Measurements from ENCODE around the gene C17orf67. TPM values are rescaled to one million over a fixed set of nuclear protein-coding genes. Genes with fewer than 3 reads are reported as not detected.

The C17orf67 gene
- total RNA-seq, 4 donors from 2014 or later, result 0.52 to 3.7 (median 1.0) TPM

DNA sequence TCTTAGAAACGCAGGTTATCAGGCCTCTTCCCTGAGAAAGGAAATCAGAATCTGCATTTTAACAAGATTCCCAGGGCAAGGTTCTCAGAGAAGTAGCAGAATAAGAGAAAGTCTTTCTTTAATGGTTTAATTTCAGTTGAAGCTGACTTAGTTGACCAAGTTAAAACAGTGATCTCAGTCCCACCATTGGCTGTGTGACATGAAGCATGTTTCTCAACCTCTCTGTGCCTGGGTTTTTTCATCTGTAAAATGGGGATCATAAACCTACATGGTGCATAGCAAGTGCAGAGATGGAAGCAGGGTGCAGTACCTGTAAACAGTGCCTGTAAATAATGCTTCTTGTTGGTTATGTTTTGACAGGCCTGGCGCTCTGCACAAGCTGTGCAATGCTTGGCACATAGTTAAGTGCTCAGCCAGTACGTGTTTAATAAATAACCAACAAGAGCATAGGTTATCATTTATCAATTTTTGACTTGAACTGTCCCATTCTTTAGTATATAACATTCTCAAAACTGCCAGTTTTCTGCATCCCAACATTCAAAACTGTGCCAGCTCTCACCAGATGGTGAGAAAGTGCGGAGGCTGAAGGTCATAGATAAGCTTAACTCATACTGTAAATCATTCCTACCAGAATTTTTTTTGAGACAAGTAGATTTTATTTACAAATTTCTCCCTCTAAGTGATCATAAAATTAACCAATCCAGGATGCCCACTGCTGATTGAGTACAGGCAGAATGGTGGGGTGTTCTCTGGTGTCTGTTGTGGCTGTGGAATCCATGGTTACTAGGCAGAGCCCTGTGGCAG, 6.9 kb downstream of the C17orf67 start:
- Histone ChIP-seq H3K27me3 (no peaks in the 10 kb centered on the region), H3K4me3 (no peak overlapping the region), H3K36me3 (no peaks in the 10 kb centered on the region), H3K4me1 (peaks cover under 1% of the 10 kb centered on the region), H3K27ac (no peak overlapping the region), H3K9me3 (no peaks in the 10 kb centered on the region)
- no peak for DNase-seq (ENCODE audit: low spot score in 2 of 2)
- 89% methylated on average over 4 of the region's 4 CpGs for WGBS
- TF ChIP-seq POLR2AphosphoS5 (IDR thresholded peaks at IDR 0.05), result no peak
- TF ChIP-seq, protein P1, sequence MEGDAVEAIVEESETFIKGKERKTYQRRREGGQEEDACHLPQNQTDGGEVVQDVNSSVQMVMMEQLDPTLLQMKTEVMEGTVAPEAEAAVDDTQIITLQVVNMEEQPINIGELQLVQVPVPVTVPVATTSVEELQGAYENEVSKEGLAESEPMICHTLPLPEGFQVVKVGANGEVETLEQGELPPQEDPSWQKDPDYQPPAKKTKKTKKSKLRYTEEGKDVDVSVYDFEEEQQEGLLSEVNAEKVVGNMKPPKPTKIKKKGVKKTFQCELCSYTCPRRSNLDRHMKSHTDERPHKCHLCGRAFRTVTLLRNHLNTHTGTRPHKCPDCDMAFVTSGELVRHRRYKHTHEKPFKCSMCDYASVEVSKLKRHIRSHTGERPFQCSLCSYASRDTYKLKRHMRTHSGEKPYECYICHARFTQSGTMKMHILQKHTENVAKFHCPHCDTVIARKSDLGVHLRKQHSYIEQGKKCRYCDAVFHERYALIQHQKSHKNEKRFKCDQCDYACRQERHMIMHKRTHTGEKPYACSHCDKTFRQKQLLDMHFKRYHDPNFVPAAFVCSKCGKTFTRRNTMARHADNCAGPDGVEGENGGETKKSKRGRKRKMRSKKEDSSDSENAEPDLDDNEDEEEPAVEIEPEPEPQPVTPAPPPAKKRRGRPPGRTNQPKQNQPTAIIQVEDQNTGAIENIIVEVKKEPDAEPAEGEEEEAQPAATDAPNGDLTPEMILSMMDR (IDR thresholded peaks at IDR 0.05), result no peak
- TF ChIP-seq EP300 (IDR thresholded peaks at IDR 0.05), result no peak
- TF ChIP-seq POLR2A (IDR thresholded peaks at IDR 0.05), result no peak

- no peak overlapping the region for H3K27ac ChIP-seq
- WGBS, result 82% methylated on average over 1 of the region's 1 CpG
Measured at GRCh38 chr17:56824503-56824902, 9.2 kb downstream of the C17orf67 start.

DNA sequence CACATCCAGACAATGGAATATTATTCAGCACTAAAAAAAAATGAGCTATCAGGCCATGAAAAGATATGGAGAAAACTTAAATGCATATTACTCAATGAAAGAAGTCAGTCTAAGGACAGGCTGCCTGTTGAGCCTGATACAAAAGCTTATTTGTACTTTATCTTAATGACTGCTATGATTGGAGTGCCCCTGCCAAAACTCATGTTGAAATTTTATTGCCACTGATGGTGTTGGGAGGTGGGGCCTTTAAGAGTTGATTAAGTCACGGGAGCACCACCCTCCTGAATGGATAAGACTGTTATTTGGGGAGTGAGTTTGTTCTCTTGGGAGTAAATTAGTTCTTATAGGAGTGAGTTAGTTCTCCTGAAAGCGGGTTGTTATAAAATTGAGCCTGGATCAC, 9.9 kb downstream of the C17orf67 start:
- Histone ChIP-seq H3K27me3 (no peaks in the 10 kb centered on the region), H3K4me1 (peaks cover 7% of the 10 kb centered on the region), H3K4me3 (no peak overlapping the region), H3K36me3 (no peaks in the 10 kb centered on the region), H3K9me3 (no peaks in the 10 kb centered on the region), H3K27ac (no peak overlapping the region)
- TF ChIP-seq EP300 (IDR thresholded peaks at IDR 0.05) (no peak), POLR2AphosphoS5 (IDR thresholded peaks at IDR 0.05) (no peak), POLR2A (IDR thresholded peaks at IDR 0.05) (no peak)
- TF ChIP-seq, protein P1 (IDR thresholded peaks at IDR 0.05), result no peak
- WGBS, result 78% methylated on average over 2 of the region's 2 CpGs
- no peak for DNase-seq (ENCODE audit: low spot score in 2 of 2)

More at GRCh38 chr17:56824503-56824902, 9.2 kb downstream of the C17orf67 start:
- TF ChIP-seq POLR2A (IDR thresholded peaks at IDR 0.05) (no peak), EP300 (IDR thresholded peaks at IDR 0.05) (no peak), POLR2AphosphoS5 (IDR thresholded peaks at IDR 0.05) (no peak)
- TF ChIP-seq, protein P1 (IDR thresholded peaks at IDR 0.05), result no peak
- DNase-seq (ENCODE audit: low spot score in 2 of 2), result no peak
- peaks cover 6% of the 10 kb centered on the region for H3K4me1 ChIP-seq
- no peaks in the 10 kb centered on the region for H3K9me3 ChIP-seq
- H3K4me3 ChIP-seq, result no peak overlapping the region
- no peaks in the 10 kb centered on the region for H3K36me3 ChIP-seq
- H3K27me3 ChIP-seq, result no peaks in the 10 kb centered on the region

- no peaks in the 10 kb centered on the region for H3K27me3 ChIP-seq
- no peak overlapping the region for H3K4me3 ChIP-seq
- 71% methylated on average over 5 of the region's 5 CpGs for WGBS
- no peak for TF ChIP-seq EP300 (IDR thresholded peaks at IDR 0.05)
- TF ChIP-seq, protein P1 (IDR thresholded peaks at IDR 0.05), result no peak
- H3K4me1 ChIP-seq, result peaks cover 7% of the 10 kb centered on the region
- no peak for DNase-seq (ENCODE audit: low spot score in 2 of 2)
- no peaks in the 10 kb centered on the region for H3K9me3 ChIP-seq
- H3K27ac ChIP-seq, result no peak overlapping the region
- no peaks in the 10 kb centered on the region for H3K36me3 ChIP-seq
Measured at GRCh38 chr17:56822725-56823124, 11.0 kb downstream of the C17orf67 start.

- 82% methylated on average over 3 of the region's 3 CpGs for WGBS
- H3K4me1 ChIP-seq, result peaks cover 7% of the 10 kb centered on the region
- H3K27ac ChIP-seq, result no peak overlapping the region
- no peak overlapping the region for H3K4me3 ChIP-seq
- no peaks in the 10 kb centered on the region for H3K27me3 ChIP-seq
- DNase-seq (ENCODE audit: low spot score in 2 of 2), result no peak
- H3K36me3 ChIP-seq, result no peaks in the 10 kb centered on the region
- TF ChIP-seq EP300 (IDR thresholded peaks at IDR 0.05) (no peak), POLR2AphosphoS5 (IDR thresholded peaks at IDR 0.05) (no peak), POLR2A (IDR thresholded peaks at IDR 0.05) (no peak)
- TF ChIP-seq, protein P1 (IDR thresholded peaks at IDR 0.05), result no peak
- no peaks in the 10 kb centered on the region for H3K9me3 ChIP-seq
Measured at GRCh38 chr17:56821847-56822534, 11.7 kb downstream of the C17orf67 start.
